ENCODE measurements around the gene KIF18A. TPM values are rescaled to one million over a fixed set of nuclear protein-coding genes. Genes with fewer than 3 reads are reported as not detected.
A peak's percentile ranks its signal among the peaks of the same experiment; 100 is the strongest.

KIF18A gene
- total RNA-seq, 1 donor, result 25.0 TPM

- no peak overlapping the region for H3K4me3 ChIP-seq (ENCODE audit: low read depth, low read length)
- no peak for TF ChIP-seq CTCF (IDR thresholded peaks at IDR 0.05; ENCODE audit: insufficient read depth, low read depth, low read length)
Measured at GRCh38 chr11:28083118-28083517, 24.8 kb downstream of the KIF18A start.

GRCh38 chr11:28077521-28077920 lies 30.4 kb downstream of the KIF18A start:
- no peak for TF ChIP-seq CTCF (IDR thresholded peaks at IDR 0.05; ENCODE audit: insufficient read depth, low read depth, low read length)
- no peak overlapping the region for H3K4me3 ChIP-seq (ENCODE audit: low read depth, low read length)

More at GRCh38 chr11:28083118-28083517, 24.8 kb downstream of the KIF18A start:
- no peak for DNase-seq (ENCODE audit: low read depth)

GRCh38 chr11:28072321-28072720 lies 35.6 kb downstream of the KIF18A start:
- DNase-seq (ENCODE audit: low read depth), result peak; percentile 67
- H3K4me3 ChIP-seq (ENCODE audit: low read depth, low read length), result no peak overlapping the region
- TF ChIP-seq CTCF (IDR thresholded peaks at IDR 0.05; ENCODE audit: insufficient read depth, low read depth, low read length), result no peak

More at GRCh38 chr11:28077521-28077920, 30.4 kb downstream of the KIF18A start:
- DNase-seq (ENCODE audit: low read depth), result no peak

GRCh38 chr11:28071305-28071704 lies 36.7 kb downstream of the KIF18A start:
- no peak for TF ChIP-seq CTCF (IDR thresholded peaks at IDR 0.05; ENCODE audit: insufficient read depth, low read depth, low read length)
- no peak for DNase-seq (ENCODE audit: low read depth)
- H3K4me3 ChIP-seq (ENCODE audit: low read depth, low read length), result no peak overlapping the region

GRCh38 chr11:28058333-28058732 lies 49.6 kb downstream of the KIF18A start:
- DNase-seq (ENCODE audit: low read depth), result no peak
- no peak overlapping the region for H3K4me3 ChIP-seq (ENCODE audit: low read depth, low read length)
- TF ChIP-seq CTCF (IDR thresholded peaks at IDR 0.05; ENCODE audit: insufficient read depth, low read depth, low read length), result no peak

GRCh38 chr11:28054821-28055220 lies 53.1 kb downstream of the KIF18A start:
- no peak for TF ChIP-seq CTCF (IDR thresholded peaks at IDR 0.05; ENCODE audit: insufficient read depth, low read depth, low read length)
- no peak overlapping the region for H3K4me3 ChIP-seq (ENCODE audit: low read depth, low read length)
- no peak for DNase-seq (ENCODE audit: low read depth)
